ENCODE measurements around the gene MRPS18C. TPM values are rescaled to one million over a fixed set of nuclear protein-coding genes. Genes with fewer than 3 reads are reported as not detected.

MRPS18C gene
- total and polyA plus RNA-seq, 10 of the 15 experiments (the other 5 are each of a cell fraction or from before 2014, with no cell fraction given), result 38.0 to 283 (median 78.8) TPM

GRCh38 chr4:83413676-83414075, 42.2 kb upstream of the MRPS18C start:
- H3K79me2 ChIP-seq (ENCODE audit: control insufficient read depth, insufficient read depth, low read length), result no peaks in the 10 kb centered on the region
- ChIA-PET RAD21 (ENCODE audit: unreplicated experiment) (no interaction called here), CTCF (no interaction called here), POLR2A (no interaction called here), SMC1A (ENCODE audit: uncharacterized antibody, unreplicated experiment) (no interaction called here)
- no peaks in the 10 kb centered on the region for H3K9me3 ChIP-seq (replicated peaks; ENCODE audit: control insufficient read depth, insufficient read depth, low read length)
- WGBS (ENCODE audit: insufficient coverage, insufficient replicate concordance, low lambda C conversion rate, missing lambda C conversion rate), result 100% methylated on average over 2 of the region's 2 CpGs
- no peak overlapping the region for H3K4me2 ChIP-seq (ENCODE audit: control insufficient read depth, insufficient read depth)
- FAIRE-seq (no peak), DNase-seq (ENCODE audit: low read depth, low spot score) (no peak), ATAC-seq (no peak)
- no peak overlapping the region for H3K9ac ChIP-seq (ENCODE audit: control insufficient read depth, insufficient read depth, low read length)
- TF ChIP-seq MEF2A (IDR thresholded peaks at IDR 0.05; ENCODE audit: insufficient read depth, low read depth, low read length), result no peak
- no peak for TF ChIP-seq RFX5 (IDR thresholded peaks at IDR 0.05; ENCODE audit: low read depth, low read length)
- TF ChIP-seq RUNX3 (IDR thresholded peaks at IDR 0.05; ENCODE audit: low read length), result no peak
- no peak for TF ChIP-seq ZSCAN29 (IDR thresholded peaks at IDR 0.05)
- no peak for TF ChIP-seq ZNF274 (IDR thresholded peaks at IDR 0.05; ENCODE audit: insufficient read depth, insufficient read length)
- no peak for TF ChIP-seq SREBF2 (IDR thresholded peaks at IDR 0.05; ENCODE audit: low read length)
- TF ChIP-seq CHD2 (IDR thresholded peaks at IDR 0.05; ENCODE audit: borderline replicate concordance, low read depth, low read length), result no peak
- no peak for TF ChIP-seq RELA (IDR thresholded peaks at IDR 0.05; ENCODE audit: borderline replicate concordance, partially characterized antibody)
- H3K27ac ChIP-seq (ENCODE audit: control insufficient read depth, insufficient read depth), result no peak overlapping the region
- peaks cover 2 to 23% of the 10 kb centered on the region in 2 experiments; a peak in 3 of 4 replicates for H3K36me3 ChIP-seq (ENCODE audit: control insufficient read depth in 2 of 2, insufficient read depth in 2 of 2, low read length in 1 of 2)
- in situ Hi-C loops (cut with MboI) (no loop called here), intact Hi-C loops (cut with micrococcal nuclease; ENCODE audit: unreplicated experiment) (no loop called here)
- no peaks in the 10 kb centered on the region for H3K4me1 ChIP-seq (ENCODE audit: control insufficient read depth, insufficient read depth, low read length)
- no peak overlapping the region for H3K4me3 ChIP-seq
- H2AFZ ChIP-seq (ENCODE audit: control insufficient read depth, low read depth, low read length), result no peak overlapping the region
- no peaks in the 10 kb centered on the region for H4K20me1 ChIP-seq (ENCODE audit: control insufficient read depth, insufficient read depth)
- no TSS peak for BruUV-seq (replicated peaks)
- H3K27me3 ChIP-seq (replicated peaks in 1 of 2; ENCODE audit: control insufficient read depth in 2 of 2, insufficient read depth in 2 of 2, low read length in 1 of 2), result no peaks in the 10 kb centered on the region

- H3K4me1 ChIP-seq (ENCODE audit: control insufficient read depth, insufficient read depth, low read length), result no peaks in the 10 kb centered on the region
Measured at GRCh38 chr4:83417566-83417965, 38.3 kb upstream of the MRPS18C start.

More at GRCh38 chr4:83417566-83417965, 38.3 kb upstream of the MRPS18C start:
- in situ Hi-C loops (cut with MboI), result no loop called here
- DNase-seq (ENCODE audit: low read depth, low spot score) (no peak), ATAC-seq (no peak), FAIRE-seq (no peak)
- no TSS peak for BruUV-seq (replicated peaks)
- Histone ChIP-seq H3K4me3 (no peak overlapping the region), H3K27me3 (replicated peaks in 1 of 2; ENCODE audit: control insufficient read depth in 2 of 2, insufficient read depth in 2 of 2, low read length in 1 of 2) (no peaks in the 10 kb centered on the region), H4K20me1 (ENCODE audit: control insufficient read depth, insufficient read depth) (no peaks in the 10 kb centered on the region), H3K4me2 (ENCODE audit: control insufficient read depth, insufficient read depth) (no peak overlapping the region), H3K27ac (ENCODE audit: control insufficient read depth, insufficient read depth) (no peak overlapping the region), H3K79me2 (ENCODE audit: control insufficient read depth, insufficient read depth, low read length) (no peaks in the 10 kb centered on the region), H2AFZ (ENCODE audit: control insufficient read depth, low read depth, low read length) (no peak overlapping the region), H3K9ac (ENCODE audit: control insufficient read depth, insufficient read depth, low read length) (no peak overlapping the region), H3K9me3 (replicated peaks; ENCODE audit: control insufficient read depth, insufficient read depth, low read length) (no peaks in the 10 kb centered on the region), H3K36me3 (ENCODE audit: control insufficient read depth in 2 of 2, insufficient read depth in 2 of 2, low read length in 1 of 2) (peaks cover 2 to 32% of the 10 kb centered on the region in 2 experiments; a peak in 3 of 4 replicates)
- ChIA-PET RAD21 (ENCODE audit: unreplicated experiment) (no interaction called here), CTCF (interaction anchor here (1.2 kb wide), 1 partner anchor 28 kb away, joined by 3 read pairs; no protein-coding TSS in a partner anchor), POLR2A (no interaction called here), SMC1A (ENCODE audit: uncharacterized antibody, unreplicated experiment) (no interaction called here)
- TF ChIP-seq CBX5 (IDR thresholded peaks at IDR 0.05; ENCODE audit: low read depth), result no peak
- no peak for TF ChIP-seq RBBP5 (conservative IDR thresholded peaks at IDR 0.05)
- no peak for TF ChIP-seq GATAD2B (conservative IDR thresholded peaks at IDR 0.05; ENCODE audit: low read depth)
- TF ChIP-seq SMAD5 (IDR thresholded peaks at IDR 0.05; ENCODE audit: low read depth), result no peak
- no peak for TF ChIP-seq IKZF2 (IDR thresholded peaks at IDR 0.05)
- no peak for TF ChIP-seq JUND (IDR thresholded peaks at IDR 0.05; ENCODE audit: low read depth, low read length)
- no peak for TF ChIP-seq SUZ12 (IDR thresholded peaks at IDR 0.05; ENCODE audit: unreplicated experiment)
- WGBS (ENCODE audit: insufficient coverage, insufficient replicate concordance, low lambda C conversion rate, missing lambda C conversion rate), result 100% methylated on average over 4 of the region's 4 CpGs
- intact Hi-C loops (cut with micrococcal nuclease; ENCODE audit: unreplicated experiment), result no loop called here

Measured in GM12878 (cell line).